ACHN (cell line): ENCODE measurements around the gene FBXO22.
A peak's percentile ranks its signal among the peaks of the same experiment; 100 is the strongest.
"Not testable (repeated sequence)": the region's sequence is repeated elsewhere in the genome, so short reads cannot be mapped to it uniquely, and the experiment has no call there.

Source experiments
- DNase-seq: peaks from one replicate; pipeline ENCODE4 v3.0.0-alpha.2; 2015
- in situ Hi-C: cut with HindIII; loops from 2 replicates; pipeline ENCODE4 v1.10.0; 2017; ENCODE audit warnings: low sequenced_read_pairs, low pct_ligation_motif_present, low pct_unique_long_range_greater_than_20kb

Gene FBXO22

GRCh38 chr15:75903331-75904239 is at the start of gene FBXO22:
Gene FBXO22, plus strand, starts transcription at chr15:75903878. Its CDS starts 86 bp downstream, at chr15:75903964.
- in situ Hi-C loops, result no loop called here
- DNase-seq, result peak; percentile 89

GRCh38 chr15:75857886-75858285 is 45.8 kb upstream of the FBXO22 start:
- in situ Hi-C loops, result no loop called here
- DNase-seq, result no peak

GRCh38 chr15:75861750-75862402 is 41.8 kb upstream of the FBXO22 start:
- in situ Hi-C loops, result no loop called here
- no peak for DNase-seq

- no peak for DNase-seq
- in situ Hi-C loops, result no loop called here
Measured at GRCh38 chr15:75862796-75863195, 40.9 kb upstream of the FBXO22 start.

- no peak for DNase-seq
- in situ Hi-C loops, result no loop called here
Measured at GRCh38 chr15:75864213-75865059, 39.2 kb upstream of the FBXO22 start.

- in situ Hi-C loops, result not testable (repeated sequence)
Measured at GRCh38 chr15:75866045-75866444, 37.6 kb upstream of the FBXO22 start.

GRCh38 chr15:75866916-75867315 is 36.8 kb upstream of the FBXO22 start:
- no peak for DNase-seq
- in situ Hi-C loops, result no loop called here

More at GRCh38 chr15:75866045-75866444, 37.6 kb upstream of the FBXO22 start:
- not testable (repeated sequence) for DNase-seq

GRCh38 chr15:75867449-75867848 is 36.2 kb upstream of the FBXO22 start:
- DNase-seq, result no peak
- in situ Hi-C loops, result no loop called here

- DNase-seq, result no peak
- in situ Hi-C loops, result no loop called here
Measured at GRCh38 chr15:75868019-75868418, 35.7 kb upstream of the FBXO22 start.

GRCh38 chr15:75869446-75869845 is 34.2 kb upstream of the FBXO22 start:
- no peak for DNase-seq
- in situ Hi-C loops, result no loop called here

GRCh38 chr15:75871589-75871988 is 32.1 kb upstream of the FBXO22 start:
- DNase-seq, in situ Hi-C loops: not testable (repeated sequence)

- DNase-seq, result no peak
- in situ Hi-C loops, result no loop called here
Measured at GRCh38 chr15:75872403-75872990, 31.2 kb upstream of the FBXO22 start.

- in situ Hi-C loops, result no loop called here
- no peak for DNase-seq
Measured at GRCh38 chr15:75884041-75884440, 19.6 kb upstream of the FBXO22 start.

GRCh38 chr15:75887178-75887577 is 16.5 kb upstream of the FBXO22 start:
- no peak for DNase-seq
- in situ Hi-C loops, result no loop called here

- DNase-seq, result peak; percentile 20
- in situ Hi-C loops, result no loop called here
Measured at GRCh38 chr15:75891895-75892294, 11.8 kb upstream of the FBXO22 start.

GRCh38 chr15:75895731-75896130 is 7.9 kb upstream of the FBXO22 start:
- no peak for DNase-seq
- in situ Hi-C loops, result no loop called here

GRCh38 chr15:75900577-75900976 is 3.1 kb upstream of the FBXO22 start:
- DNase-seq, result no peak
- in situ Hi-C loops, result no loop called here

GRCh38 chr15:75902129-75902557 is 1.5 kb upstream of the FBXO22 start:
- no peak for DNase-seq
- in situ Hi-C loops, result no loop called here
